ENCODE data around the gene SLC23A3. TPM values are rescaled to one million over a fixed set of nuclear protein-coding genes. Genes with fewer than 3 reads are reported as not detected.

Gene SLC23A3
- total RNA-seq, 1 donor from 2014 or later, result 5.4 TPM

- Histone ChIP-seq H3K4me3 (no peak overlapping the region), H3K4me1 (no peaks in the 10 kb centered on the region), H3K9me3 (no peaks in the 10 kb centered on the region), H3K36me3 (peaks cover 0 to 37% of the 10 kb centered on the region in 2 donors), H3K27me3 (no peaks in the 10 kb centered on the region), H3K27ac (no peak overlapping the region)
- DNase-seq (ENCODE audit: extremely low spot score in 2 of 2), result no peak
- intact Hi-C loops (cut with DNase I), result loop anchor here (10.0 kb wide), 3 partner anchors 95 to 165 kb away; partner anchors contain the start of gene FEV
- no peak for TF ChIP-seq POLR2AphosphoS5 (IDR thresholded peaks at IDR 0.05; ENCODE audit: insufficient read depth in 1 of 2, low read depth in 1 of 2)
- no peak for TF ChIP-seq POLR2A (IDR thresholded peaks at IDR 0.05)
- TF ChIP-seq CTCF (IDR thresholded peaks at IDR 0.05), result no peak
Measured at GRCh38 chr2:219149667-219150066, 20.2 kb downstream of the SLC23A3 start.

GRCh38 chr2:219142329-219142728 is 27.5 kb downstream of the SLC23A3 start:
- H3K9me3 ChIP-seq, result no peaks in the 10 kb centered on the region
- DNase-seq (ENCODE audit: extremely low spot score in 2 of 2), result no peak
- no peak overlapping the region for H3K27ac ChIP-seq
- H3K27me3 ChIP-seq, result no peaks in the 10 kb centered on the region
- H3K4me1 ChIP-seq, result no peaks in the 10 kb centered on the region
- intact Hi-C loops (cut with DNase I), result no loop called here
- H3K36me3 ChIP-seq, result peaks cover 4 to 52% of the 10 kb centered on the region in 2 donors
- TF ChIP-seq POLR2AphosphoS5 (IDR thresholded peaks at IDR 0.05; ENCODE audit: insufficient read depth in 1 of 2, low read depth in 1 of 2), result no peak
- TF ChIP-seq POLR2A (IDR thresholded peaks at IDR 0.05), result no peak
- TF ChIP-seq CTCF (IDR thresholded peaks at IDR 0.05), result no peak
- no peak overlapping the region for H3K4me3 ChIP-seq

- intact Hi-C loops (cut with DNase I), result no loop called here
- H3K36me3 ChIP-seq, result peaks cover 4 to 39% of the 10 kb centered on the region in 2 donors
- no peak for DNase-seq (ENCODE audit: extremely low spot score in 2 of 2)
Measured at GRCh38 chr2:219140722-219141121, 29.1 kb downstream of the SLC23A3 start.

GRCh38 chr2:219133976-219134375 is 35.9 kb downstream of the SLC23A3 start:
- intact Hi-C loops (cut with DNase I), result no loop called here
- Histone ChIP-seq H3K4me3 (no peak overlapping the region), H3K4me1 (no peaks in the 10 kb centered on the region), H3K27ac (no peak overlapping the region), H3K9me3 (no peaks in the 10 kb centered on the region), H3K27me3 (no peaks in the 10 kb centered on the region), H3K36me3 (no peaks in the 10 kb centered on the region)
- no peak for TF ChIP-seq POLR2A (IDR thresholded peaks at IDR 0.05)
- TF ChIP-seq POLR2AphosphoS5 (IDR thresholded peaks at IDR 0.05; ENCODE audit: insufficient read depth in 1 of 2, low read depth in 1 of 2), result no peak
- TF ChIP-seq CTCF (IDR thresholded peaks at IDR 0.05), result no peak
- DNase-seq (ENCODE audit: extremely low spot score in 2 of 2), result no peak

More at GRCh38 chr2:219140722-219141121, 29.1 kb downstream of the SLC23A3 start:
- Histone ChIP-seq H3K4me3 (no peak overlapping the region), H3K4me1 (no peaks in the 10 kb centered on the region), H3K27ac (no peak overlapping the region), H3K27me3 (no peaks in the 10 kb centered on the region), H3K9me3 (no peaks in the 10 kb centered on the region)
- TF ChIP-seq POLR2AphosphoS5 (IDR thresholded peaks at IDR 0.05; ENCODE audit: insufficient read depth in 1 of 2, low read depth in 1 of 2), result no peak
- TF ChIP-seq CTCF (IDR thresholded peaks at IDR 0.05), result no peak
- no peak for TF ChIP-seq POLR2A (IDR thresholded peaks at IDR 0.05)

GRCh38 chr2:219131744-219132143 is 38.1 kb downstream of the SLC23A3 start:
- H3K27ac ChIP-seq, result no peak overlapping the region
- no peak for DNase-seq (ENCODE audit: extremely low spot score in 2 of 2)
- no peaks in the 10 kb centered on the region for H3K4me1 ChIP-seq
- TF ChIP-seq CTCF (IDR thresholded peaks at IDR 0.05) (no peak), POLR2A (IDR thresholded peaks at IDR 0.05) (no peak), POLR2AphosphoS5 (IDR thresholded peaks at IDR 0.05; ENCODE audit: insufficient read depth in 1 of 2, low read depth in 1 of 2) (no peak)
- no peaks in the 10 kb centered on the region for H3K27me3 ChIP-seq
- intact Hi-C loops (cut with DNase I), result no loop called here
- no peak overlapping the region for H3K4me3 ChIP-seq
- no peaks in the 10 kb centered on the region for H3K9me3 ChIP-seq
- no peaks in the 10 kb centered on the region for H3K36me3 ChIP-seq
